ENCODE data around the gene DDX23.

- TF ChIP-seq E2F4 (CRISPR knock-in tag; IDR thresholded peaks at IDR 0.05; ENCODE audit: borderline replicate concordance, low read depth) = no peak
- no peak for TF ChIP-seq ATF3 (CRISPR knock-in tag; conservative IDR thresholded peaks at IDR 0.05)
- TF ChIP-seq FOXJ3 (CRISPR knock-in tag; IDR thresholded peaks at IDR 0.05; ENCODE audit: borderline replicate concordance) = no peak
- TF ChIP-seq SP1 (CRISPR knock-in tag; conservative IDR thresholded peaks at IDR 0.05) = no peak
Measured at GRCh38 chr12:48823281-48823680, 28.7 kb downstream of the DDX23 start.

Measured in WTC11 (cell line).